GM12875 (cell line): ENCODE data around the gene PRKCB.
"Not testable (repeated sequence)": the region's sequence is repeated elsewhere in the genome, so short reads cannot be mapped to it uniquely, and the experiment has no call there.

Source experiments
- H3K4me3 ChIP-seq: one replicate; pipeline ENCODE4 v1.5.1; 2011; ENCODE audit warnings: low read depth, low read length, control low read depth
- TF ChIP-seq, protein P1 (sequence below): IDR thresholded peaks from 2 replicates; pipeline ENCODE4 v1.5.1; 2011; ENCODE audit warnings: low read depth, mild to moderate bottlenecking, control low read depth, inconsistent platforms, low read length, moderate library complexity, borderline replicate concordance; ENCODE audit not compliant: insufficient read depth

The PRKCB gene

DNA sequence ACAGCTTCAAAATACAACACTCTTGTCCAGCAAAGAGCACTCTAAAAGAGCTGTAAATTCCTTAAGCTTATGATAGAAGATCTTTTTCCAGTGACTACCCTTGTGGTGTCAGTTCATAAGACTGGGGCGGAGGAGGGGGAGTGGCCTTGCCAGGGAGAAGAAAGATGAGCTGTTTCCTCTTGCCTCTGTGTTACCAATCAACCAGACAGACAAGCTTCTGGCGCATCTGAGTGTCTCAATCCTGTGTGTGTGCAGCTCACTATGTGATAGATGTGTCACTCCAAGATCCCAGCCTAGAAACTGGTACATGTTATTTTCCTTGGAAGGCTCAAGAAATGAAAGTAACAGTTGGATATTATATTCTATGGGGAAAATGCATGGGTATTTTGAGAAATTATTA, 253.0 kb downstream of the PRKCB start:
- H3K4me3 ChIP-seq = no peak overlapping the region
- TF ChIP-seq, protein P1, sequence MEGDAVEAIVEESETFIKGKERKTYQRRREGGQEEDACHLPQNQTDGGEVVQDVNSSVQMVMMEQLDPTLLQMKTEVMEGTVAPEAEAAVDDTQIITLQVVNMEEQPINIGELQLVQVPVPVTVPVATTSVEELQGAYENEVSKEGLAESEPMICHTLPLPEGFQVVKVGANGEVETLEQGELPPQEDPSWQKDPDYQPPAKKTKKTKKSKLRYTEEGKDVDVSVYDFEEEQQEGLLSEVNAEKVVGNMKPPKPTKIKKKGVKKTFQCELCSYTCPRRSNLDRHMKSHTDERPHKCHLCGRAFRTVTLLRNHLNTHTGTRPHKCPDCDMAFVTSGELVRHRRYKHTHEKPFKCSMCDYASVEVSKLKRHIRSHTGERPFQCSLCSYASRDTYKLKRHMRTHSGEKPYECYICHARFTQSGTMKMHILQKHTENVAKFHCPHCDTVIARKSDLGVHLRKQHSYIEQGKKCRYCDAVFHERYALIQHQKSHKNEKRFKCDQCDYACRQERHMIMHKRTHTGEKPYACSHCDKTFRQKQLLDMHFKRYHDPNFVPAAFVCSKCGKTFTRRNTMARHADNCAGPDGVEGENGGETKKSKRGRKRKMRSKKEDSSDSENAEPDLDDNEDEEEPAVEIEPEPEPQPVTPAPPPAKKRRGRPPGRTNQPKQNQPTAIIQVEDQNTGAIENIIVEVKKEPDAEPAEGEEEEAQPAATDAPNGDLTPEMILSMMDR = no peak

DNA sequence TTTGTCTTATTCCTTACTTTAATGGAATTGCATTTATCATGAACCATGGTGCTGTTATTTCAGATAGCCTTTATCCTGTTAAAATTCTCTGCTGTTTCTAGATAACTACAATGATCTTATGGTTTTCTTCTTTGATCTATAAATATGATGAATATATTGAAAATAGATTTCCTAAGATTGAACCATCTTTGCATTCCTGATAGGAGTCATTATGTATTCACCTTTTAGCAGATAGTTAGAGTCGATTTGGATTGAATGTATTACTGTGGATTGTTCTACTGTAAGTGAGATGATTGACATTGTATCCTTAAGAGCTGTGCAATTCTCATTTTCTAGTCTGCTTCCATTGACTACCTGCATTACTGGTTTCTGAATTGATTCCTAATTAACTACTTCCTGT, 255.3 kb downstream of the PRKCB start:
- H3K4me3 ChIP-seq = no peak overlapping the region
- TF ChIP-seq, protein P1 = no peak

- no peak overlapping the region for H3K4me3 ChIP-seq
- TF ChIP-seq, protein P1 = no peak
These were observed 257.3 kb downstream of the PRKCB start for GRCh38 chr16:24093049-24093448.

DNA sequence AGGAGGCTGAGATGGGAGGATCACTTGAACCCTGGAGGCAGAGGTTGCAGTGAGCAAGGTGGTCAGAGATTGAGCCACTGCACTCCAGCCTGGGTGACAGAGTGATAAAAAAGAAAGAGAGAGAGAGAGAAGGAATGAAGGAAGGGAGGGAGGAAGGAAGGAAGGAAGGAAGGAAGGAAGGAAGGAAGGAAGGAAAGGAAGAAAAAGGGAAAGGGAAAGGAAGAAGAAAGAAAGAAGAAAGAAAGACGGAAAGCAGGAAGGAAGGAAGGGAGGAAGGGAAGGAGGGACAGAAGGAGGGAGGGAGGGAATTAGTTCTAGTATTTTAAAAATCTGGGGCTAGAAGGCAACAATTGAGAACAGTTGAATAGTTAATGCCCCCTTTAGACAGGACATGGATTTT, 258.9 kb downstream of the PRKCB start:
- TF ChIP-seq, protein P1 = no peak
- no peak overlapping the region for H3K4me3 ChIP-seq

GRCh38 chr16:24098896-24099295, 263.1 kb downstream of the PRKCB start:
- TF ChIP-seq, protein P1 = no peak
- H3K4me3 ChIP-seq = no peak overlapping the region

- TF ChIP-seq, protein P1 = no peak
- no peak overlapping the region for H3K4me3 ChIP-seq
These were observed 265.6 kb downstream of the PRKCB start for GRCh38 chr16:24101431-24101830.

GRCh38 chr16:24102209-24102660, 266.5 kb downstream of the PRKCB start:
- TF ChIP-seq, protein P1 = no peak
- no peak overlapping the region for H3K4me3 ChIP-seq

DNA sequence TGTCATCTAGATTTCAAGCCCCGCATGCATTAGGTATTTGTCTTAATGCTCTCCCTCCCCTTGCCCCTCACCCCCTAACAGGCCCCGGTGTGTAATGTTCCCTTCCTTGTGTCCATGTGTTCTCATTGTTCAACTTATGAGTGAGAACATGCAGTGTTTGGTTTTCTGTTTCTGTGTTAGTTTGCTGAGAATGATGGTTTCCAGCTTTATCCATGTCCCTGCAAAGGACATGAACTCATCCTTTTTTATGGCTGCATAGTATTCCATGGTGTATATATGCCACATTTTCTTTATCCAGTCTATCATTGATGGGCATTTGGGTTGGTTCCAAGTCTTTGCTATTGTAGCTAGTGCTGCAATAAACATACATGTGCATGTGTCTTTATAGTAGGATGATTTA, 269.7 kb downstream of the PRKCB start:
- not testable (repeated sequence) for H3K4me3 ChIP-seq

DNA sequence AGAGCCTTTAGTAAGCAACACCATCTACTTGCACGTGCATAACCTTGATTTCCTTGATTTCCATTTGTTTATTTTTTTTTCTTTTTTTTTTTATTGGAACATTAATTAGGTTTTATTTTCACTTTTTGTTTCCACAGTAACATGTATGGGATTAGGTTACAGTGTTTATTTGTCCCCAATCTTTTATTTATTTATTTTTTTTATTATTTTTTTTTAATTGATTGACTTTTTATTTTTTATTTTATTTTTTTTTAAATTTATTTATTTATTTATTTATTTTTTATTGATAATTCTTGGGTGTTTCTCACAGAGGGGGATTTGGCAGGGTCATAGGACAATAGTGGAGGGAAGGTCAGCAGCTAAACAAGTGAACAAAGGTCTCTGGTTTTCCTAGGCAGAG, 272.3 kb downstream of the PRKCB start:
- not testable (repeated sequence) for H3K4me3 ChIP-seq
